ENCODE measurements around the gene DYNC1I1.

Gene DYNC1I1

DNA sequence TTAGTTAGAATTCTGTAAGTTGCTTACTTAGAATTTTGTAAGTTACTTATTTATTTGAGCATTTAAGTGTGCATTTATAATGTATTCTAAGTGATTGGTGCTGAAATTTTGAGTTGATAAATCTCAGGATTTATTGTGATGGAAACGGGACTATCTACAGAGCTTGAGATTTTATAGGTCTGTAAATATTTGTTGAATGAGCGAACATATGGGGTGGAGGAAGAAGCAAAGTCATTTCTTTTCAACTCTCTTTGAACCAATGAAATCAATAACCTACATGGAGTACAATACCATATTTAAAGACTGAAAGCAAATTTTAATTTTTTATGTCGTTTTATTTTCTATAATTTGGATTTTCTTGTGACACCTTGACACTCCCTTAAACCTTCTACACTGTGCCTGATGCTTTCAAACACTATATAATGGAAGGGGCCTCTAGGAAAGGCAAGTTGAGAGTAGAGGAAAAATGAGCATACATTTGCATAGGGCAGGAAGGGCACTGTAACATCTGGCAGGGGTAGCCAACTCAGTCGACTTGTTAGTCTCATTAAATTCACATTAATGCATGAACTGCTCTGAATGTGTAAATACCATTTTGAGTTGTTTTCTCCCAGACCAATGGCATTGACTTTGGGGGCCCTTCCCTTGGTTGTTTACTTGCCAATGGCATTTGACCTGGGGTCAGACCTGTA is 204.2 kb downstream of the DYNC1I1 start:
- DNase-seq: no peak

DNA sequence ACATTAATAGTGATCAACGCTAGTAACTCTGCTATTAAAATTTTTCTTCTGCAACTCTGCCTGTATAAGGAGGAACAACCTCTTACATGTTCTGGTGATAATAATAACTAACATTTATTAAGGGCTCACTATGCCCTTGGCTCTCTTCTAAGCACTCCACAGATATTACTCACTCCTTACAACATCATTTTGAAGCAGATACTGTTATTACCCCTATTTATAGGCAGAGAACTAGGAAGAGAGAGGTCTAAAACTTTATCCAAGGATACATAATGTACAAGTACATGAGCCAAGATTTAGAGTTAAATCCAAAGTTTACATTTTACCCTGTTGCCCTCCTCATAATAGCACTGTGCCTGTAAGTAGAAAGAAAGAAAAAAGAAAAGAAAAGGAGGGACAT is 205.6 kb downstream of the DYNC1I1 start:
- no peak for DNase-seq

DNA sequence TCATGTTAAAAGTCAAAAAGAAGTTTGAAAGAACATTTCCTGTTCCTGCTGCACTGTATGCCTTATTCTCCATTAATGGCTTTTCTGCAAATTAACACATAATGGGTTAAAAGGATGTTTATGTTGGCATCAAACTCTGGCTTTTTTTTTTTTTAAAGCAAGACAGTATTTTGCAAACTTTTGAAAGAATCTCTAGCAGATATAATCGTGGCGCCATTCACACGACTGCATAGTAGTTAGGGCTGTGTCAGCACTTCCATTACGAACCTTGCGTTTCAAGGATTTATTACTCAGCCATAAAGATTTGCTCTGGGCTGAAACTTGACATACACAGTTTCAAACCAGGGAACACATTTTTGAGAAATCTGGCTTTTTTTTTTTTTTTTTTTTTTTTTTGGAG is 207.8 kb downstream of the DYNC1I1 start:
- DNase-seq: no peak

DNA sequence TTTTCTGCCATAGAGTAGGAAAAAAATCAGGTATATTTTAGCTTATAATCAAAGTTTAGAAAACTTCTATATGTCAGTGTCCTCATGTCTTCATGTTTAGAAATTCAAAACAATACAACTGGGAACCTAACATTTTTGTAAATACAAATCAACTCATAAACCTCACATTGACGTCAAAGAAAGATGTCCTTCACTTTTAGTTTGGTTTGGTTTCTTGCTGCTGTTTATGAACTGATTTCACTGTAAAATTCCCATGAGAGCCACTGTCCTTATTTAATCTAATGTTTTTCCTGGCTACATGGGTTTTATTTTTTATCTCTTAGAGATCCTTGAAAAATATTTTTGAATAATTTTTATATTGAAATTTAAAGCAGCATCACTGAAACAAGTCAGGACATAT is 208.4 kb downstream of the DYNC1I1 start:
- no peak for DNase-seq

DNA sequence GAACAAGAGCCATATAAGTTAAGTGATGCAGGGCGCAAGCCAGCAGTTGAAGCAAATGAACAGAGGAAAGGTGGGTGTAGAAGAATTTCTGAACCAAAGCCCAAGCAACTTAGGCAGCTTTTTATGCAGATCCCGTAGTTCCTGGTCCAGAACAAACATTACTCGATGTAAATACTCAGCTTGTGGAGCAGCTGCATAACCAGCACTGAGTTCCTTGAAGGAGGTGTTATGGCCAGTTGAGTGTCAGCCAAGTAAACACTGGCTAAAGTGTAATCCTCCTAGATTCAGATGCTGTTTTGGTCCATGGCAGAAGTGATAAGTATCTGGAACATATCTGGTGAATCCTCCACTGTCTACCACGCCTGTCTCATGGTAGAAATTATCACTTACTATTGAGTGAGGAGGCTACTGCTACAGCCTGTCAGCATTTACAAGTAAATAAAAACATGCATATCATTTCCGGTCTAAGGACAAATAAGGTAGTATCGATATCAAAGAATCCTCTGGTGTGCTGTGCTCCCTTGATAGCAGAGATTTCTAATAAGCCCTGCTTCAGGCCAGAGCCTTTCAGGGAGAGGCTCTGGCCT is 213.9 kb downstream of the DYNC1I1 start:
- no peak for DNase-seq

DNA sequence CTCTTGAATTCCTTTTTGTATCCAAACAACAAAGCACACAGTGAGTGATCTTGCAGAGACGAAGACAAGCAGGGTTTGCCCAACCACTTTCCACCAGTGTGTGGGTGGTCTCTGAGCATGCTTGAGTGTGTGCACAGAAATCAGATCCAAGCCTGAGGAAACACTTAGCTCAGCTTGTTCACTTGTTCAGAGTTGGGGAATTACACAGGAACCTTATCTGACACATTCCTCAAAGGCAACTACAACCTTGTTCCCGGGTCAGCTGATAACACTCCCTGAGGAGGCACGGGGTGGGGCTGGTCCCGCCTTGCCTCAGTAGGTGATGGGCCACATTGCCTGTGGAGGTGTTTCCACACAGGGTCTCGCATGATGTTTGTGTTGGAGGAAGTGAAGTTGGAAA is 216.9 kb downstream of the DYNC1I1 start:
- DNase-seq: no peak

DNA sequence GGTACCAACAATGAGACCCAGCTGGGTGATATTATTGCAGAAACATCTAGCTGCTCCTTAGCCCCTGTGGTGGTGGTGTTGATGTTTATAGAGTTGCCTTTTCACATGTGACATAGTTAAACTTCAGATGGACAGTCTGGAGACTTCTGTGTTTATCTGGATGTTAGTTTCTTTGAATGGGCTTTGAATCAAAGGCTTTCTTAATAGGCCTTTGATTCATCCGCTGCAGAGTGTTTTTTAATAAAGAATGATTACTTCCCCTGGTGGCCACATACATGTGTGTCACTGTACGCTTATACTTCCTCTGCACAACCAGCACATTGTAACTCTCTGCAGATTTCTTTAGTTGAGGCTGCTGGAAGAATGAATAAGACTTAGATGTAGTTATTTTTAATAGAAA is 221.0 kb downstream of the DYNC1I1 start:
- DNase-seq: no peak

DNA sequence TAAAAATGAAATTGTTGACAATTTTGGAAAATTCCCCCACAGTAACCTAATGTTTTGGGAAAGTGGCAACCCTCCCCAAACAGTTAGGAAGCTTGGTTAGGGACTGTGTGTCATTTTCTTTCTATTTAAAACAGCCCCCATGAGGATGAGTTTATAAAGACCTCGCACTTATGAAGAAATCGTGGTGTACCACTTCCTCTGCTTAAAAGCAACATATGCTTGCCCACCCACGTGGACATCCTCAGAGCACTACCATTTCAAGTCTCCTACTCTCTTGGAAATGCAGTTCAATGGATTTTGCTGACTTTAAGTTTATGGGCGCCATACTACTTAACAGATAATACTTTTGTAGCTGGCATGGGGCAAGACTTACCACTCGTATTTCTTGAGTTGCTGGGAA is 223.8 kb downstream of the DYNC1I1 start:
- no peak for DNase-seq

DNA sequence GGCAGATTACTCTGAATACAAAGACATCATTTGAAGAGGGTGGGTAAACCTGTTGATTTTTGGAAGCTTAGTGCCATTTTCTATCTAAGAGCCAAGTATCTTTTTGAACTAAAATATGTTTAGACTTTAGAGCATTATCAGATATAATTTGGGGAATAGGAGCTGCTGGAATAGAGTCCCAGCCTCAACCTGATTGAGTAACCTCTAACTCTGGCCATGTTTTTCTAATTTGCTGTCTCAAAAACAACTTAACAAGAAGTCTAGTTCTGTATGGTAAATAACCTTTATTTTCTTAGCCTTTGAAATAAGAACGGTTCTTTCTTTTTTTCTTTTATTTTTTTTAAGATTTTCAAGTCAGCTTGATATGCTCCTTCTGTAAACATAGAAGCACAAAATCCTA is 224.5 kb downstream of the DYNC1I1 start:
- no peak for DNase-seq

DNA sequence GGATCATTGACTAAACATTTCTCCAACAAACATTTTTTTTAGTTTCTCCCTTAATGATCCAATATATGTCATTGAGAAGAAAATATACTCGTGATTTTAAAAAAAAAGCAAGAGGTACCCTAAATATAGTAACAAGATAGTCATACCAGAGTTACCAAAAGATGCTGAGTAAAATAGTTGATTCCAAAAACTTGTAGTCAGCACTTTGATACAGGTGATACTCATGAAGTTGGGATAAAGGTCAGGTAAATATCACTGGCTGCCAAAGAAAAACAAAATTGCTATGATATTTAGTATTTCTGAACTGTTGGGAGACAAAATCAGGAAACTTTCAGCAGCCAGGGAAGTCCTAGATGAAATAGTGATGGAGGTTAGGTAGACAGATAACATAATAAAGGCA is 225.3 kb downstream of the DYNC1I1 start:
- no peak for DNase-seq

DNA sequence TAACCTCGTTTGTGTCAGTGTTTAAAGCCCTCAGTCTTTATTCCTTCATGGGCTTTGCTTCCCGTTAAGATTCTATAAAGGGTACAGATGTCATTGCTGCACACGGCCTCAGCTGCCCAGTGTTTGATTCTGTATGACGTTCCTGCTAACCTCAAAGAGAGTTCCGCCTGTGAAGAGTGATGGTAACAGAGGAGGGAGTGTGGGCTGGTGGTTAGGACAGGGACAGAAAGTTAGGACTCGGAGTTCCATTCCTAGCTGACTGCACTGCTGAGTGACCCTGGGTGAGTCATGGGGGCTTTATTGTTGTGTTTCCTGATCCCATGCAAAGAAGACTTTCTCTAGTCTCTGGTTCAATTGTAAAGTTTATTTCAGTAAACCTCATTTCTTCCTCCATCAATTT is 227.1 kb downstream of the DYNC1I1 start:
- no peak for DNase-seq

DNA sequence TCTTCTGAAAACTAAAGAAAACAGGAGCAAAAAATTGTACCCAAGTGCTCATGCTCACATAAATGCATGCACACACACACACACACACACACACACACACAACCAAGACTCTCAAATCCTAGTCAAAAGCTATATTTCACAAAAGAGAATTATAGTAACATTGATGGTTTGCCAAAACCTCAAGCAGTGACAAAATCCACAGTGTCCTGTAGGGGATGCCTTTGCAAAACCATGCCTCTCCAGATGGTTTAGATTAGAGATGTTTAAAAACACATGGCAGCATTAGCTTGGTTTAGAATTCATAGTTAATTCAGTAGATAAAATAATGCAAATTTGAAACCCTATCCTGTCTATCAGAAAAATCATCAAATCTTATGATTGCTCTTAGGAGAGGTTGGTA is 232.2 kb downstream of the DYNC1I1 start:
- no peak for DNase-seq

DNA sequence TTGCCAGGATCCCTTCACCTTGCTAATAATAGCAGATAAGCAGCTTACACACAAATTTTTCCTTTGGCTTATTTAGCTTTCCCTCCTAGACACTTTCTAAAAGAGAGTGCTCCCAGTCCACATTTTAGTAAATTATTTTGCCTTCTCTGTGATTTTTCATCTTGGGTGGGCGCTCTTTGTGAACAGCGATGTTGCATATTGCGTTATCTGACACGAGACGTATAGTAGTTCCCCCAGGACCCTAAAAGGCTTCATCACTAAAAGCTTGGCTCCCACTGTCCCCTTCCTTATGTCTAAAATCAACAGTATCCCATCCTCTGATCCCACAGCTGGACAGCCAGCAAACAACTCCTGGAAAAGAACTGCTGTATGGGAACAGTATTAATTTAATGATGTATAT is 232.9 kb downstream of the DYNC1I1 start:
- DNase-seq: no peak

DNA sequence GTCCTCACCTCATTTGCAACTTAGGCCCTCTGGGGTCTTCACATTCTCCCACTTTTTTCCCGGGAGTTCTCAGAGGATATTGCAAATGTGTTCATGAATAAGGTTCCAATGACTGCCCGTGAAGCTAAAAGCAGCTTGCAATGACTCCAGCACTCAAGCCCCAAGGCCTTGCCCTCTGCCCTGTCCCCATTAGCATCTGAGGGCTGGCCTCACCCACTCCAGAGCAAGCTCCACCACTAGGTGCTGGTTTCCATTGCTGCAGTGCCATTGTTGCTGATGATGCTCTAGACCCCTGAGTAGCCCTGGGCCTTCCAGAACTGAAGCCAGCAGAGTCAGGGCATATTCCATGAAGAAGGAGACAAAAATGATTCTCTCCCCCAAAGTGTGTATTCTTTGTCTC is 236.8 kb downstream of the DYNC1I1 start:
- no peak for DNase-seq

DNA sequence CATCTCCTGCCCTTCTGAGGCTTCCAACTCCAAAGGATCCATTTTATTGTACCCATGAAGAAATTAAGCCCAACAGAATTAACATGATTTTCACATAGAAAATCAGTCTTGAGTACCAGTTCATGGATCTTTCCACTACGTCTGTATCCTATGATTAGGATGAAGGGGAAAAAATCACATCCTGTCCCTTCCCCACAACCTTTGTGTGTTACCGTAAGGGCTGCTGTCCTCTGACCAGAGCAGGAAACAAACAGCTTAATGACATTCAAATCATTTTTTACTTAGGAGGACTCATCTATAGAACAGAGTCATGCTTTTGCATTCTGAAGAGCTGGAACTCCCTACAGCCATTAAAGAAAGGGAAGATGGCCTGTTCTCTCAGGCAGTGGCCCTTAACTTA is 241.5 kb downstream of the DYNC1I1 start:
- no peak for DNase-seq

DNA sequence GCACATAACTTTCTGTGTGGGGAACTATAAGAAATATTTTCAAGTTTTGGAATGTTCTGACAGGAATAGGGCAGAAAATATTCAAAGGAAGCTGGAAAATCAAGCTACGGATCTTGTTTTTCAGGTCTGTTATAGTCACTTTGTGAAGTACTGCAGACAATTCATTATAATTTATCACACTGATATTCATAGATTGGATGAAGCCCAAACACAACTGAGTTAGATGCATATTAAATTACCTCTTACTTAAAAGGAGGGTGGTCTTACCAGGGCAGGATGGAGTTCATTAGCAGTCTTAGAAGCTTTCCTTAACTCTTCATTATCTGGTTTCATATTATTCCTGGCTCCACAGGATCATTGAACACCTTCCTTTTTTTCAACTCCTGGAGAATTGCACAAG is 242.3 kb downstream of the DYNC1I1 start:
- DNase-seq: no peak

DNA sequence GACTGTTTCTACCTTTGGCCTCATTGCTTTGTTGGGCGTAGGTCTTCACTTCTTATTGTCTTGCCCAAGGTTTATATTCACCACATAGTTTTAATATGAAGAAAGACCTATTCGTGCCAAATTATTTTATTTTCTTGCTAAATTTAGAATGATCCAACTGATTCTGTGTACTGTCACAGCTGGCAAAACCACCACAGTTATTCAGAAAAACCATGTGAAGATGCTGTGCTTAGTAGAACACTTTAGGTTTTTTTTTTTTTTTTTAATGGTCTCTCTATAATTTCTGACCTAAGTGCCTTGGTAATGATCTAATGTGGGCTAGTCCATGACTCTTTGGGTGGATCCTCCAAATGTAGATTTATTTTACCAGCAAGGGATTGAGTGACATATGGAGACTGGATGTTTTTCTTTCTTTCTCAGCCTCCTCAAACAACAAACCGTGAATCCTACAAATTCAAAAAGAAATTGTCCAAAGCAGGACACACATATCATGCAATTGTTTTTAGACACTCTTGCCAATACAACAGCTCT is 243.8 kb downstream of the DYNC1I1 start:
- DNase-seq: no peak

DNA sequence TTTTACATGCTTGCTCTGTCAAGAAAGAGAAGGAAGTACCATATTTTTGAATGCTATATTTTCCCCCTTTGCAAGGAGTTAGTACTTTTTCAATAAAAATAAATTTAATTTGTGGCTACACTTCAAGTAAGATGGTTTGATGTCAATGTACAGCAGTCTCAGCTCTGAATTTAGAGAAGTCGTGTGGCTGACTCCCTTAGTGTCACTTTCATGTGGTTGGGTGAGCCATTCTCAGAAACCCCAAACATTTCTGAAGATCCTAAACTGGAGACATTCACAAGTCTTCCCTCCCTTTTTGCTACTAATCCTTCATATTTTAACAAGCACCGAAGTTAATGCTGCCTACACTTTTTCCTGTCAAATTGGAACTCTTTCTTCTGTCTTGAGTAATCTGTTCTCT is 244.4 kb downstream of the DYNC1I1 start:
- DNase-seq: no peak

DNA sequence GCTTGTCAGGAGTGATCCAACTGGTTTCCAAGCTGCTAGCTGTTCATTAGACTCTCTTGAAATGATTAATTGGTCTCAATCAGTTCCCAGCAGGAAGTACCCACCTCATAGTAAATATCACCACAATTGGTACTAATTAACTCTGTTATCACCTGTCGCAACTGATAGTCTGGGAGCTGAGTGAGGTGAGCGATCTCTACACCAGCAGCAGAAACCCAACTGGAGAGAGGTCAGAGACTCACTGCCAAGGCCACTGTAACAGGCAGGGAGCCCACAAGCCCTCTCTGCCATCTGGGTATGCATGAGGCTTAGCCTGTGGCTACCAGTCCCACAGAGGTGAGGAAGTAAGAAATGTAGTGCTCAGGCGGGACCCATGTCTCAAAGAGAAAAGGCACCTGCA is 245.5 kb downstream of the DYNC1I1 start:
- DNase-seq: no peak

DNA sequence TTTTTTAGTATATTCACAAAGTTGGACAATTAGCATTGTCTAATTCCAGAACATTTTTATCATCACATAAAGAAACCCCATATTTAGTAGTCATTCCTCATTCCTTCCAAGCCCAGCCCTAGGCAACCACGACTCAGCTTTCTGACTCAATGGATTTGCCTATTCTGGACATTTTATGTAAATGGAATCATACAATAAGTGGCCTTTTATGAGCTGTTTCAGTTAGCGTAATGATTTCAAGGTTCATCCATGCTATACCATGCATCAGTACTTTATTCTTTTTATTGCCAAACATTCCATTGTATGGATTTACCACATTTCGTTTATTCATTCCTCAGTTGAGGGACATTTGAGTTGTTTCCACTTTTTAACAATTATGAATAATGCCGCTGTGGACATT is 249.2 kb downstream of the DYNC1I1 start:
- DNase-seq: no peak

DNA sequence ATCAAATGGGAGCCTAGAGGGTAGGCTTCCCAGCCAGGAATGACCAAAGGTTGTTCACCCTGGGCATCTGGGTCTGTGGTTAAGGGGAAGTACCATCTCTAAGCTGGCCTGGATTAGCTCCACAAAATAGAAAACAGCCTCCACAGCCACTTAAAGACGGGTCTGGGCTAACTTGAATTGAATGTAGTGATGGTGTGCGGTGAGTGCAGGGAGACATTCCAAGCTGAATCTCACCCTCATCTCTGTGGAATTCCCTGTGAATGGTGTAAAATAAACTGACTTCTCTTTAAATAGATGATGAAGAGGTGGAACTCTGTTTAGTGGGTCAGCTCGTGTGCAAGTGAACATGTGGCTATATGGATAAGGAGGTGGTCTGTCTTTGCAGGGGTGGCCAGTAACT is 251.0 kb downstream of the DYNC1I1 start:
- no peak for DNase-seq

DNA sequence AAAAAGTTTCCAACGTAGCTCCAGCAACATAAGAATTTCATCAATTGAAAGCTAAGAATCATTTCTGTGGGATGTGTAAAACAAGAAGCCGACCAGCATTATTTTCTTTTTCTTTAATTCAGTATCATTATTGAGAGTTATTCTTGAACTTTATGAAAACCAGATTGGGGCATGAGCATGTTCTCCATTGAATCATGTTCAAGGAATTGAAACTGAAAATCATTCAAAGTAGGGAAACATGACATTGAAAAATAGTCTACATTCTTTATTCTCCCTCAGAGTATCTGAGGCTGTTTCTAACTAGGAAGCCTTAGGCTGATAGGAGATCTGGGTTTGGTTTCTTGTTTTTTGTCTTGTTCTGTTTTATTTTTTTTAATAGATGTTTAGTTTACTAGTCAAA is 253.7 kb downstream of the DYNC1I1 start:
- no peak for DNase-seq

DNA sequence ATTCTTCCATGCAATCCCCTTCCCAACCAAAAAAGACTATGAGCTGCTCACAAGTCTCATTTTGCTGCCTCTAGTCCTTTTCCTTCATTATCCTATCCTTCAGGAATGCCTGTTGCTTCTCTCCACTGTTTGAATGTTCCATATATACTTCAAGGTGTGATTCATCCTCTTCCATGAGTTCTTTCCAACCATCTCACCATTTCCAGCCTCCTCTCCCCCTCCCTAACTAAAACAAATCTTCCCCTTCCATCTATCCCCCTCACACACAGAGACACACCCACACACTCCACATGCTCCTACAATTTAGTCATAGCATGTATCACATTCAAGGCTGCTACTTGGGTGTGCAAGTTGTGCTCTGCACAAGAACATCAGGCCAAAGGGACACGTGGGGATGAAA is 254.3 kb downstream of the DYNC1I1 start:
- no peak for DNase-seq

DNA sequence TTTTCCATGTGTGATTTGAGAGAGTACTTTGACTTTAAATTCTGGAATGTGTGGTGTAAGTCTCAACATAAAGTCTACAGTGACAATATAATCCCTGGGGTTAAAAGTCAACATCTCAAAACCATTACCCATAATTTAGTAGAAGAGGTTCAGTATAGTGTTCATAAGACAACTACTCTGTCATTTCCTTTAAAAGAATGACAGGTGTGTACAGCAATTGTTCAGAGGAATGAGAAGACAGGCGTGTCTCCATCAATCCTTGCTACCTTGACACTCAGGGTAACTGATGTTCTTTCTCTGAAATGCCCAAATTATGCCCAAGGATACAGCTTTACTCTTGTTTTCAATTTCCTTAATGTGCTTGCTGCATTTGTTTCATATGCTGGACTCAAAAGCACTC is 256.4 kb downstream of the DYNC1I1 start:
- no peak for DNase-seq

DNA sequence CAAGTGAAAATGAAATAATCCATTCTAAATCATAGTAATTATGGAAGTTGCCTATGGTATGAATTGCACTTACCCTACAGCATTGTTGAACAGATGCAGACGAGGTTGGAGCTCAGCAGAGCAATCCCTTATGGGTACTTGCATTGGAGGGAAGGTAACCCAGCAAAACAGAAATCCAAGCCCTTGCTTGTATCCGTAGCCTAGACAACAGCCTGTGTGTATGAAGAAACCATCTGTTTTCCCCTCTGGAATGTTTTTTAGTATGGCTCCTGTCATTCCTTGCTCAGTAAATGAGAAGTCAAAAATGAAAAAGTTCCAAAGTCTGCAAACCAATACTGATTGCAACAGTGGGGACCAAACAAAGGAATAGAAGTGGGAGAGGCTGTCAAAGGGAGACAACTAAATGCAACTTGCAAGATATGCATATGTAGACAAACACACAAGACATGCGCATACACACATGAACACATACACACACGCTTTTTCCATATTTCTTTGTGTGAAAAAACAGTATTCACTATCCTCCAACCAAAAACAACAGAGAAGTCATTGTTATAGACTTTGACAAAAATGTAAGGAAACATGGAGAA is 260.8 kb downstream of the DYNC1I1 start:
- DNase-seq: no peak

All from 8988T (cell line).